ENCODE data around the gene EML6. TPM values are rescaled to one million over a fixed set of nuclear protein-coding genes. Genes with fewer than 3 reads are reported as not detected.

Gene EML6
- total RNA-seq, 1 experiment from 2014 or later = 15.7 TPM

DNA sequence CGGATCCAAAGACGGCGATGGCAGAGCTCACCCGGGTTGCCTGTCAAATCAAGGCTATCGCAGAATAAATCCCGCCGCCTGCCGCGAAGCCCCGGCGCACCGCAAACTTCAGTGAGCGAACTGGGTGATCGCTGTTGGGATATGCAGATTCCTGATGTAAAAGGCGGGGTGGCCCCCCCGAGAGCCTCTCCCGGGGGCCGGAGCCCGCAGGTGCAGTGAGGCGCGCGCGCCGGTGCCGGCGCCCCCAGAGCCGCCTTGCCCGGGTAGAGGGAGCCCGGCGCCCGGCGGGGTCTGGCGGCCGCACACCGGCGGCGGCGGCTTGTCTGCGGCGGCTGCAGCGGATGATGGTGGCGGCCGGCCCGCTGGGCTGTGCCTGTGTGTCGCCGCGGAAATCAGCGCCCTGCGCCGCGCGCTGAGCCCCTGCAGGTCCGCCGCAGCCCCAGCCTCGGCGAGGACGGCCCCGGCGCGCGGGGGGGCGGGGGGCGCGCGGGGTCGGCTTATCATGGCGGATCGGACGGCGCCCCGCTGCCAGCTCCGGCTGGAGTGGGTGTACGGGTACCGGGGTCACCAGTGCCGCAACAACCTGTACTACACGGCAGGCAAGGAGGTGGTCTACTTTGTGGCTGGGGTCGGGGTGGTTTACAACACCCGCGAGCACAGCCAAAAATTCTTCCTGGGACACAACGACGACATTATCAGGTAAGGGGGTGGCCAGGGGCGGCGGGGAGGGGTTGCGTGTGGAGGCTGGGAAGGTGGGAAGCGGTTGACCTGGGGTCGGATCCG, 1.3 kb downstream of the EML6 start:
- Histone ChIP-seq H3K9me3 (ENCODE audit: low read length) (no peaks in the 10 kb centered on the region), H3K27me3 (ENCODE audit: low read length) (no peaks in the 10 kb centered on the region), H3K9ac (ENCODE audit: low read length) (peak overlapping the region; percentile 62), H3K79me2 (ENCODE audit: low read length) (no peaks in the 10 kb centered on the region), H3K4me2 (ENCODE audit: low read length) (peak overlapping the region; percentile 98), H4K20me1 (ENCODE audit: low read length) (no peaks in the 10 kb centered on the region), H2AFZ (ENCODE audit: low read length) (peak overlapping the region; percentile 93), H3F3A (ENCODE audit: low read length, unreplicated experiment) (no peaks in the 10 kb centered on the region), H3K4me1 (ENCODE audit: insufficient read depth, low read length) (peaks cover 37% of the 10 kb centered on the region), H3K9me2 (replicated peaks; ENCODE audit: low read length) (no peaks in the 10 kb centered on the region), H3K27ac (ENCODE audit: low read length) (no peak overlapping the region), H3K4me3 (ENCODE audit: low read length) (peak overlapping the region; percentile 83), H3K36me3 (ENCODE audit: low read depth, low read length) (no peaks in the 10 kb centered on the region)
- ATAC-seq (no peak), DNase-seq (peak; percentile 25)
- TF ChIP-seq EZH2 (IDR thresholded peaks at IDR 0.05; ENCODE audit: low read length, unreplicated experiment) (no peak), EZH2phosphoT487 (IDR thresholded peaks at IDR 0.05; ENCODE audit: borderline replicate concordance, low read length) (no peak)
- TF ChIP-seq, protein P1, sequence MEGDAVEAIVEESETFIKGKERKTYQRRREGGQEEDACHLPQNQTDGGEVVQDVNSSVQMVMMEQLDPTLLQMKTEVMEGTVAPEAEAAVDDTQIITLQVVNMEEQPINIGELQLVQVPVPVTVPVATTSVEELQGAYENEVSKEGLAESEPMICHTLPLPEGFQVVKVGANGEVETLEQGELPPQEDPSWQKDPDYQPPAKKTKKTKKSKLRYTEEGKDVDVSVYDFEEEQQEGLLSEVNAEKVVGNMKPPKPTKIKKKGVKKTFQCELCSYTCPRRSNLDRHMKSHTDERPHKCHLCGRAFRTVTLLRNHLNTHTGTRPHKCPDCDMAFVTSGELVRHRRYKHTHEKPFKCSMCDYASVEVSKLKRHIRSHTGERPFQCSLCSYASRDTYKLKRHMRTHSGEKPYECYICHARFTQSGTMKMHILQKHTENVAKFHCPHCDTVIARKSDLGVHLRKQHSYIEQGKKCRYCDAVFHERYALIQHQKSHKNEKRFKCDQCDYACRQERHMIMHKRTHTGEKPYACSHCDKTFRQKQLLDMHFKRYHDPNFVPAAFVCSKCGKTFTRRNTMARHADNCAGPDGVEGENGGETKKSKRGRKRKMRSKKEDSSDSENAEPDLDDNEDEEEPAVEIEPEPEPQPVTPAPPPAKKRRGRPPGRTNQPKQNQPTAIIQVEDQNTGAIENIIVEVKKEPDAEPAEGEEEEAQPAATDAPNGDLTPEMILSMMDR (conservative IDR thresholded peaks at IDR 0.05; ENCODE audit: low read depth, low read length) = no peak
- ChIA-PET POLR2A (ENCODE audit: unreplicated experiment) (no interaction called here), CTCF (no interaction called here)
- intact Hi-C loops (cut with micrococcal nuclease) = loop anchor here (10.0 kb wide), 2 partner anchors 290 to 440 kb away; no protein-coding TSS in a partner anchor
- BruUV-seq (replicated peaks) = no TSS peak

DNA sequence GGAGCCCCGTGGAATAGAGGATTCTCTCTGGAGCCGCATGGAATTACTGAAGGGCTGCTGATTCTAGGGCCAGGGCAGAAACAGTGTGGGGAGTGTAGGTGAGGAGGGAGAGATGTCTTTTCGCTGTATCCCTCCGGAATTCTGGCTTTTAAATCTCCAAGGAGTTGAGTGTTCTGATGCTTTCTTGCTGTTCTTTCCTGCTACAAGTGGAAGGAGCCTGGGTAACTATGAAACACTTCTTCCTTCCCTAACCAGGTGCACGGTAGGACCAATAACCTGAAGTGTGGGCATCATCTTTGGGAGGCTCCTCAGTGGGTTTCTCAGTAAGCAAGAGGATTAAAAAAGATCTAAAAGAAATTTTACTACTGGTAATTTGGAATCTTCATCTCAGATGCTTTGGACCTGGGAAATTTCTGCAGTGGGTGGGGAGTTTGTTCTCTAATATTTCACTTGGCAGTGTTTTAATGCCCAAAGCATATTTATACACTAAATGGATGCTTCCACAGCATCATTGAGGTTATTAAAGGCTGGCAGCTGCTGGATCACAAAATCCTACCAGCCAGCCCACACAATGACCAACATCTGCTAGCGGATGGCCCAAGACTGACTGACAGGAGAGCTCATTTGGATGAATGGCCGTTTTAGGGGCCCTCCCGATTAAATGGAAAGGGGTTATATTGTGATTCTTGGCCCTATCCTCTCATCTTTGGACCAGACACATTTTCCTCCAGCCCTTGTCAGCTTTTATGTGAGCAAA, 2.1 kb downstream of the EML6 start:
- no peak overlapping the region for H3K27ac ChIP-seq (ENCODE audit: low read length)
- POLR2A ChIA-PET (ENCODE audit: unreplicated experiment) = no interaction called here
- BruUV-seq (replicated peaks) = no TSS peak

More for the DNA sequence above, 2.1 kb downstream of the EML6 start:
- no peaks in the 10 kb centered on the region for H3K27me3 ChIP-seq (ENCODE audit: low read length)
- intact Hi-C loops (cut with micrococcal nuclease) = loop anchor here (10.0 kb wide), 2 partner anchors 289 to 439 kb away; no protein-coding TSS in a partner anchor
- no peaks in the 10 kb centered on the region for H3K9me3 ChIP-seq (ENCODE audit: low read length)
- H3K4me2 ChIP-seq (ENCODE audit: low read length) = peak overlapping the region; percentile 98
- ATAC-seq (no peak), DNase-seq (no peak)
- no peaks in the 10 kb centered on the region for H3F3A ChIP-seq (ENCODE audit: low read length, unreplicated experiment)
- no peak overlapping the region for H3K9ac ChIP-seq (ENCODE audit: low read length)
- peak overlapping the region; percentile 83 for H2AFZ ChIP-seq (ENCODE audit: low read length)
- no peaks in the 10 kb centered on the region for H3K79me2 ChIP-seq (ENCODE audit: low read length)
- no peaks in the 10 kb centered on the region for H3K9me2 ChIP-seq (replicated peaks; ENCODE audit: low read length)
- peaks cover 38% of the 10 kb centered on the region for H3K4me1 ChIP-seq (ENCODE audit: insufficient read depth, low read length)
- H3K36me3 ChIP-seq (ENCODE audit: low read depth, low read length) = no peaks in the 10 kb centered on the region
- TF ChIP-seq, protein P1 (conservative IDR thresholded peaks at IDR 0.05; ENCODE audit: low read depth, low read length) = no peak
- no peak for TF ChIP-seq EZH2phosphoT487 (IDR thresholded peaks at IDR 0.05; ENCODE audit: borderline replicate concordance, low read length)
- TF ChIP-seq EZH2 (IDR thresholded peaks at IDR 0.05; ENCODE audit: low read length, unreplicated experiment) = no peak
- H3K4me3 ChIP-seq (ENCODE audit: low read length) = peak overlapping the region; percentile 83
- no peaks in the 10 kb centered on the region for H4K20me1 ChIP-seq (ENCODE audit: low read length)
- CTCF ChIA-PET = no interaction called here
